Rectal smooth muscle tissue (tissue), 1 donor: ENCODE data around the gene OR6C70.
"Not testable (repeated sequence)": the region's sequence is repeated elsewhere in the genome, so short reads cannot be mapped to it uniquely, and the experiment has no call there.

Source experiments
- H3K27ac ChIP-seq: one replicate; pipeline ENCODE4 v1.7.0; 2013; ENCODE audit warnings: low read depth, low read length, inconsistent platforms
- H3K27me3 ChIP-seq: one replicate; pipeline ENCODE4 v1.7.0; 2013; ENCODE audit warnings: low read length; ENCODE audit not compliant: control insufficient read depth, insufficient read depth
- H3K36me3 ChIP-seq: one replicate; pipeline ENCODE4 v1.7.0; 2013; ENCODE audit warnings: low read length; ENCODE audit not compliant: control insufficient read depth, insufficient read depth
- H3K4me1 ChIP-seq: one replicate; pipeline ENCODE4 v1.7.0; 2013; ENCODE audit warnings: low read length; ENCODE audit not compliant: control insufficient read depth, insufficient read depth
- H3K4me3 ChIP-seq: one replicate; pipeline ENCODE4 v1.7.0; 2013; ENCODE audit warnings: low read length
- H3K9ac ChIP-seq: one replicate; pipeline ENCODE4 v1.7.0; 2013; ENCODE audit warnings: low read length

The OR6C70 gene

DNA sequence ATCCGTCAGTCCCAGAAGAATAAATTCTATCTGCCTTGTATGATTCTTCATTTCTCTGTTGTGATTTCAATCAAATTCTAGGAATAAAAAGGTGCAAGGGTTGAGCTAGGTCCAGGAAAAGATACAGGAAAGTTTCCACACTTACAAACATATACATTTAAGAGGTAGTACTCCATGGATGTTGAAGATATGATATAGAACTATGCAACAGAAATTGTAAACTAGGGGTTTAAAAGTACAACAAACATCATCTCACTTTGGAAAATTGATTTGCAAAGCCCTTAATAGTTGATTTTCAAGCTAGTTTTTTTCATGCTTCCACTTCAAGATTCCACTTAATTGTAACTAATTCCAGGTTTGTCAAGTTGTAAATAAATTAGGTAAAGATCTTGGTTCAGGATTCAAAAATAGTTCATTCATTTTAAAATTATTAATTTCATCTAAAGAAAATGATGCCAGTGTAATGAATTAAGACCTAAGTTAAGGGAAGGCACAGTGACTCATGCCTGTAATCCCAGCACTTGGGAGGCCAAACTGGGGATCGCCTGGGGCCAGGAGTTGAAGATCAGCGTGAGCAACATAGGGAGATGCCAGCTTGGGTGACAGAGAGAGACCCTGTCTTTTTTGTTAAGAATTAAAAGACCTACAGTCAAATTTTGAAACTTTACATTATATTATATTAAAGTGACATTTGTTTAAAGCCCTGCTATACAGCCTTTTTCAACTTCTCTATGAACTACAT lies at the start of gene OR6C70:
OR6C70 (minus strand) TSS at position 51 of the 742 bp plus-strand sequence; CDS start at position 51, 0 bp downstream.
- Histone ChIP-seq H3K36me3 (no peaks in the 10 kb centered on the region), H3K4me1 (no peaks in the 10 kb centered on the region), H3K9ac (no peak within 1 kb of the TSS), H3K27me3 (no peaks in the 10 kb centered on the region), H3K4me3 (no peak within 1 kb of the TSS), H3K27ac (no peak within 1 kb of the TSS)

DNA sequence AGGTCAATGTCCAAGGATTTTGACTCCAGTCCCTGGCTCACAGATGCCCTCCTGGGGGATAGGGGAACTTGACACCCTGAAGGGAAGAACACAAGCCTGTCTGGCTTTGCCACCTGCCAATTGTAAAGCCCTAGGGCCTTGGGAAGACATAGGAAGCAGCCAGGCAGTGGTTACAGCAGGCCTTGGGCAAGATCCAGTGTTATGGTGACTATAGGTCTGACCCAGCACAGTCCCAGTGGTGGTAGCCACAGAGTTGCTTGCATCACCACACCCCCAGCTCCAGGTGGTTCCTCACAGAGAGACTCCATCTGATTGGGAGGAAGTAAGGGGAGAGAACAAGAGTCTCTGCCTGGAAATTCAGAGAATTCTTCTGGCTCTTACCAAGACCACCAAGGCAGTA lies 46.5 kb upstream of the OR6C70 start:
- H3K27me3 ChIP-seq, result no peaks in the 10 kb centered on the region
- no peaks in the 10 kb centered on the region for H3K4me1 ChIP-seq
- H3K9ac ChIP-seq, result no peak overlapping the region
- no peaks in the 10 kb centered on the region for H3K36me3 ChIP-seq
- no peak overlapping the region for H3K27ac ChIP-seq
- no peak overlapping the region for H3K4me3 ChIP-seq

DNA sequence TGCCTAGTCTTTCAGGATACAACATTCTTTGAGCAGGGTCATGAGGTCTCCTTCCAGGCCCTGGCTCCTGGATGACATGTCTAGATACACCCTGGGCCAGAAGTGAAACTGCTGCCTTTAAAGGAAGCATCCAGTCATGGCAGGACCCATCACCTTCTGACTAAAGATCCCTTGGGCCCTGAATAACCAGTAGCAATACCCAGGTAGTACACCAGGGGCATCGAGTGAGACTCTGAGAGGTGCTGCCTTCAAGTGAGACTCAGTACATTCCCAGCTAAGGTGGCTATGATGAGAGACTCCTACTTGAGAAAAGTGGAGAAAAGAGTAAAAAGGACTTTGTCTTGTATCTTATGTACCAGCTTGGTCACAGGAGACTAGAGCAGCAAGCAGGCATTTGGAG lies 45.8 kb upstream of the OR6C70 start:
- Histone ChIP-seq H3K9ac (no peak overlapping the region), H3K36me3 (no peaks in the 10 kb centered on the region), H3K27ac (no peak overlapping the region), H3K4me1 (no peaks in the 10 kb centered on the region), H3K4me3 (no peak overlapping the region), H3K27me3 (no peaks in the 10 kb centered on the region)

DNA sequence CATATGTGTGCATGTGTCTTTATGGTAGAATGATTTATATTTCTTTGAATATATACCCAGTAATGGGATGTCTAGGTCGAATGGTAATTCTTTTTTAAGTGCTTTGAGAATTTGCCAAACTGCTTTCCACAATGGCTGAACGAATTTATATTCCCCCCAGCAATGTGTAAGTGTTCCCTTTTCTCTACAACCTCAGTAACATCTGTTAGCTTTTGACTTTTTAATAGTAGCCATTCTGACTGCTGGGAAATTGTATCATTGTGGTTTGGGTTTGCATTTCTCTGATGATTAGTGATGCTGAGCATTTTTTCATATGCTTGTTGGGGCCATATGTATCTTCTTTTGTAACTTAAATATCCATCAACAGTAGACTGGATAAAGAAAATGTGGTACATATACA lies 31.7 kb upstream of the OR6C70 start:
- Histone ChIP-seq H3K36me3 (no peaks in the 10 kb centered on the region), H3K9ac (no peak overlapping the region), H3K4me3 (no peak overlapping the region), H3K27ac (no peak overlapping the region), H3K27me3 (no peaks in the 10 kb centered on the region), H3K4me1 (no peaks in the 10 kb centered on the region)

DNA sequence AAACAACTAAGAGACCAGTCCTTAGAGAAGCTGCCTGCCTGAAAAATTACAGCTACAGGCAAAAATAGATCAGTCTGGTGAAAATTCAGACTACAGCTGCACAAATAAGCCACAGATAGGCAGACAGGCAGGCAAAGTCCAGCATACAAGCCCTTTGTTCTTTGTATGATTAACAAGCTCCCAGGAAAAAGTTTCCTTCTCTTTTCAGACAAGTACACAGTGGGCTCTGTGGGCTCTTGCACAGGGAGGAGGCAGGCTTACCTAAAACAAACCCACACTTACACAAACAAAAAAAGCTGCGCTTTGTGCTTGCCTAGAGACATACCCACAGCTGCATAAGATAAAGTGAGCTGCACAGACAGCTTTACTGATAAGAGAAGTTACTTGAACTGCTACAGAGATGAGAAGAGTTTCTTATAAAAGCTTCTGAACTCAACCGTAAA lies 29.9 kb upstream of the OR6C70 start:
- no peaks in the 10 kb centered on the region for H3K27me3 ChIP-seq
- H3K4me3 ChIP-seq, result no peak overlapping the region
- no peak overlapping the region for H3K27ac ChIP-seq
- H3K36me3 ChIP-seq, result no peaks in the 10 kb centered on the region
- no peak overlapping the region for H3K9ac ChIP-seq
- H3K4me1 ChIP-seq, result no peaks in the 10 kb centered on the region

DNA sequence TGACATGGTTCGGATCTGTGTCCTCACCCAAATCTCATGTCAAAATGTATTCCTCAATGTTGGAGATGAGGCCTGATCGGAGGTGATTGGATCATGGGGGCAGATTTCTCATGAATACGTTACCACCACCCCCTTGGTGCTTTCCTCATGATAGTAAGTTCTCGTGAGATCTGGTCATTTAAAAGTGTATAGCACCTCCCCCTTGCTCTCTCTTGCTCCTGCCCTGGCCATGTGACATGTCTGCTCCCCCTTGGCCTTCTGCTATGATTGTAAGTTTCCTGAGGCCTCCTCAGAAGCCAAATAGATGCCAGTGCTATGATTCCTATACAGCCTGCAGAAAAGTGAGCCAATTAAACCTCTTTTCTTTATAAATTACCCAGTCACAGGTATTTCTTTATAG lies 29.3 kb upstream of the OR6C70 start:
- Histone ChIP-seq H3K9ac (no peak overlapping the region), H3K27me3 (no peaks in the 10 kb centered on the region), H3K4me1 (no peaks in the 10 kb centered on the region), H3K36me3 (no peaks in the 10 kb centered on the region), H3K4me3 (no peak overlapping the region), H3K27ac (no peak overlapping the region)

DNA sequence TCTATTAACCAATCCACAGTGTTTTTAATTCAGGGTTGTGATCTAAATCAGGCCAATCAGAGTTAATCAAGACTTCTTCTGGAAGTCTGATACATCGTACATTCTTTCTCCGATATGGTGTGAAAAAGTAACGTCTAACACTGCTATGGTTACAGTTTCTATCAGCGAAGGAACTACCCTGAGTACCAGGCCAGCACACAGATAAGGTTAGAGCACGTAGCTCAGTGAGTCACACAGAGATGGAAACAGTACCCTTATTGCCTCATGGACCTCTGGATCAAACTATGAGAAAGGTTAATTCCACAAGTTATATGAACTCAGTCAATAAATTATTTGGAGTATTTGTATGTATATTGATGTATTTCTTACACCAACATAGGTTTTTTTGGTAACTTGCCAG lies 25.6 kb upstream of the OR6C70 start:
- Histone ChIP-seq H3K9ac (no peak overlapping the region), H3K36me3 (no peaks in the 10 kb centered on the region), H3K4me1 (no peaks in the 10 kb centered on the region), H3K4me3 (no peak overlapping the region), H3K27me3 (no peaks in the 10 kb centered on the region), H3K27ac (no peak overlapping the region)

DNA sequence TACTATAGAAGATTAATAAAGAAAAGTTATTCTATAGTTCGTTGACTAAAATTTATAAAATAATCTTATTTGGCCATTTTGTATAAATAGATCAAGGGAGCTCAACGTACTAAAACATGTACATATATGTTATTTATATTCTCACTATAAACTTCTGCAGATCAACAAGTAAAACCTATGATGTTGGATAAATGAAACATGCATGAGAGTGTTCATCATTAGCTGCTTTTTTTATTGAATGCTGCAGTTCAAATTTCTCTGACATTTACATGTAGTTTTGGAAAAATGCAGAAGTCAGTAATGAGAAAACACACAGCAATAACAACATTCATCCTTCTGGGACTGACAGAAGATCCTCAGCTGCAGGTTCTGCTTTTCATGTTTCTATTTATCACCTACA lies 22.1 kb upstream of the OR6C70 start, which contains the start of gene OR6C68:
OR6C68 (plus strand) TSS at position 301 of the 400 bp plus-strand sequence; CDS start at position 301, 0 bp downstream.
- Histone ChIP-seq H3K27me3 (no peaks in the 10 kb centered on the region), H3K36me3 (no peaks in the 10 kb centered on the region), H3K9ac (no peak within 1 kb of the TSS), H3K4me1 (no peaks in the 10 kb centered on the region), H3K4me3 (no peak within 1 kb of the TSS), H3K27ac (no peak within 1 kb of the TSS)

DNA sequence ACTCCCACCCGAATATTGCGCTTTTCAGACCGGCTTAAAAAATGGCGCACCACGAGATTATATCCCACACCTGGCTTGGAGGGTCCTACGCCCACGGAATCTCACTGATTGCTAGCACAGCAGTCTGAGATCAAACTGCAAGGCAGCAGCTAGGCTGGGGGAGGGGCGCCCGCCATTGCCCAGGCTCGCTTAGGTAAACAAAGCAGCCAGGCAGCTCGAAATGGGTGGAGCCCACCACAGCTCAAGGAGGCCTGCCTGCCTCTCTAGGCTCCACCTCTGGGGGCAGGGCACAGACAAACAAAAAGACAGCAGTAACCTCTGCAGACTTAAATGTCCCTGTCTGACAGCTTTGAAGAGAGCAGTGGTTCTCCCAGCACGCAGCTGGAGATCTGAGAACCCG lies 14.3 kb upstream of the OR6C70 start:
- not testable (repeated sequence) for H3K27me3 ChIP-seq, H3K4me1 ChIP-seq, H3K27ac ChIP-seq, H3K4me3 ChIP-seq, H3K36me3 ChIP-seq, H3K9ac ChIP-seq

DNA sequence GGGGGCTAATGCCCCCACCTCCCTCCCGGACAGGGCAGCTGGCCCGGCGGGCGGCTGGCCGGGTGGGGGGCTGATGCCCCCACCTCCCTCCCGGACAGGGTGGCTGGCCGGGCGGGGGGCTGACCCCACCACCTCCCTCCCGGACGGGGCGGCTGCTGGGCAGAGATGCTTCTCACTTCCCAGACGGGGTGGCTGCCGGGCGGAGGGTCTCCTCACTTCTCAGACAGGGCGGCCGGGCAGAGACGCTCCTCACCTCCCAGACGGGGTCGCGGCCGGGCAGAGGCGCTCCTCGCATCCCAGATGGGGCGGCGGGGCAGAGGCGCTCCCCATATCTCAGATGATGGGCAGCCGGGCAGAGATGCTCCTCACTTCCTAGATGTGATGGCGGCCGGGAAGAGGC lies 9.2 kb upstream of the OR6C70 start:
- H3K9ac ChIP-seq, H3K27me3 ChIP-seq, H3K4me3 ChIP-seq, H3K4me1 ChIP-seq, H3K36me3 ChIP-seq, H3K27ac ChIP-seq: not testable (repeated sequence)

DNA sequence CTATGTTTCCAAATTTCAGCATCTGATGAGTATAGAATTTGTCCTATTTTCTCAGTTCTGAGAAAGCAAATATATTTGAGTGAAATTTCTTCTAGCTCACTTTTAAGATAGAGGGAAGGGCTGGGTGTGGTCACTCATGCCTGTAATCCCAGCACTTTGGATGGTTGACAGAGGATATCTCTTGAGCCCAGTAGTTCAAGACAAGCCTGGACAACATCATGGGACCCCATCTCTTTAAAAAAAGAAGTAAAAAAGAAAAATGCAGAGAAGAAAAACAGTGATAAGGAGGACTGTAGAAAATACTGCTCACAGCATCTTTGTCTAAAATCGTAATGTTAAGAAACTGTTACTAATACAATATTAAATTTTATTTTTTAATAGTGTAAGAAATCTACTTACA lies 2.3 kb upstream of the OR6C70 start:
- Histone ChIP-seq H3K4me1 (no peaks in the 10 kb centered on the region), H3K36me3 (no peaks in the 10 kb centered on the region), H3K4me3 (no peak overlapping the region), H3K9ac (no peak overlapping the region), H3K27ac (no peak overlapping the region), H3K27me3 (no peaks in the 10 kb centered on the region)

DNA sequence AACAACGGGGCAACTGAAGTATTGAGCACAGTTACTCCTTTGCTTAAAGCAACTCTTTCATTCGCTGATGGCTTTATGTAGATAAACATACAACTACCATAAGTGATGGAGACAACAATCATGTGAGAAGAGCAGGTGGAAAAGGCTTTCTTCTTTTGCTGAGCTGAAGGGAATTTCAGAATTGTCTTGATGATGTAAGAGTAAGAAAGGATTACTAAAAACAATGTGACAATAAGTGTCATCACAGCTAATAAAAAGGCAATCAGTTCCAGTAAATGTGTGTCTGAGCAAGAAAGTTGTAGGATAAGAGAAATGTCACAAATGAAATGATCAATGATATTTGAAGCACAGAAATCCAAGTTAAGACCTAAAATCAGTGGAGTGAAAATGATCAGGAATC lies 647 bp downstream of the OR6C70 start:
- H3K4me1 ChIP-seq, result no peaks in the 10 kb centered on the region
- H3K36me3 ChIP-seq, result no peaks in the 10 kb centered on the region
- no peak overlapping the region for H3K9ac ChIP-seq
- H3K27me3 ChIP-seq, result no peaks in the 10 kb centered on the region
- H3K4me3 ChIP-seq, result no peak overlapping the region
- no peak overlapping the region for H3K27ac ChIP-seq

DNA sequence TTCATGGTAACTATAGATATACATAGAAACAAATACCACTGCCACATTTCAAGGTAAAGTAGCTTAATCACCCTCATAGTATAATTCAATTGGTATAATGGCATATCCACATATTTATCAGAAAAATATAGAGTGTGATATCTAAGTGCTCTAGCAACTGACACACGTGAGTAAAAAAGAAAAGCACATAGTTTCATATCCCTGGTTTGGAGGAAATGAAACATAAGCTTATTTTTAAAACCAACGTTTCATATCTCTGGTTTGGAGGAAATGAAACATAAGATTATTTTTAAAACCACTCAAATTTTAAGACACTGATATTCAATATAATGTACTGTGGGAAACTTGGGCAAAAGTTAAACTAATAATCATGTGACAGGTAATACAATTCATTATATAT lies 2.1 kb downstream of the OR6C70 start:
- Histone ChIP-seq H3K4me1 (no peaks in the 10 kb centered on the region), H3K4me3 (no peak overlapping the region), H3K36me3 (no peaks in the 10 kb centered on the region), H3K9ac (no peak overlapping the region), H3K27me3 (no peaks in the 10 kb centered on the region), H3K27ac (no peak overlapping the region)
